HepG2 (cell line): ENCODE data around the gene PYGO2. TPM values are rescaled to one million over a fixed set of nuclear protein-coding genes. Genes with fewer than 3 reads are reported as not detected.

Experiments
- ATF4 ChIP-seq, 2 experiments: fragments of 450-650 bp in 1 of 2; sonication (generic) in 1 of 2; formaldehyde crosslinking; IDR thresholded peaks; 2 replicates each; pipeline versions ENCODE4 v1.5.0 to v1.8.0; 2020 to 2022; ENCODE audit warnings: mild to moderate bottlenecking in 1 of 2, missing genetic modification reagents in 1 of 2
- CAMTA2 ChIP-seq: sonication (generic); formaldehyde crosslinking; IDR thresholded peaks from 2 replicates; pipeline ENCODE4 v1.4.0; 2020; ENCODE audit warnings: mild to moderate bottlenecking, missing genetic modification reagents, borderline replicate concordance
- CBX2 ChIP-seq, 2 experiments: fragments of 200-600 bp in 1 of 2; sonication (generic); formaldehyde crosslinking in 1 of 2; IDR thresholded peaks; 2 replicates each; pipeline versions ENCODE4 v1.7.0 to v1.8.1; 2018 to 2022; ENCODE audit warnings: low read depth in 2 of 2, low read length in 1 of 2, mild to moderate bottlenecking in 1 of 2, missing genetic modification reagents in 1 of 2
- DMAP1 ChIP-seq: IDR thresholded peaks from 2 replicates; pipeline ENCODE4 v1.6.1; 2016
- ESRRA ChIP-seq: sonication (generic); formaldehyde crosslinking; IDR thresholded peaks from 2 replicates; pipeline ENCODE4 v1.5.1; 2020; ENCODE audit warnings: mild to moderate bottlenecking, low read depth, missing genetic modification reagents
- EZH2 ChIP-seq: conservative IDR thresholded peaks from 2 replicates; pipeline ENCODE4 v1.6.1; 2012; ENCODE audit warnings: mild to moderate bottlenecking, low read depth, low read length, moderate library complexity
- GFI1 ChIP-seq: sonication (generic); formaldehyde crosslinking; IDR thresholded peaks from 2 replicates; pipeline ENCODE4 v1.5.0; 2020; ENCODE audit warnings: missing genetic modification reagents, mild to moderate bottlenecking, borderline replicate concordance
- HMGXB4 ChIP-seq, 2 experiments: sonication (generic) in 1 of 2; formaldehyde crosslinking in 1 of 2; IDR thresholded peaks; 2 replicates each; pipeline versions ENCODE4 v1.4.0 to v1.6.1; 2018 to 2020; ENCODE audit warnings: missing genetic modification reagents in 2 of 2, borderline replicate concordance in 1 of 2, low read depth in 1 of 2, mild to moderate bottlenecking in 1 of 2, missing biosample characterization in 1 of 2
- KAT7 ChIP-seq: IDR thresholded peaks from 2 replicates; pipeline ENCODE4 v1.6.1; 2018; ENCODE audit warnings: borderline replicate concordance, missing compliant biosample characterization
- MBD4 ChIP-seq: IDR thresholded peaks from 2 replicates; pipeline ENCODE4 v1.6.1; 2012; ENCODE audit warnings: low read length, inconsistent platforms, borderline replicate concordance
- MXI1 ChIP-seq: IDR thresholded peaks from 3 replicates; pipeline ENCODE4 v1.6.1; 2012; ENCODE audit warnings: low read depth, low read length, inconsistent platforms, borderline replicate concordance
- NCOR1 ChIP-seq: fragments of 200-600 bp; sonication (generic); IDR thresholded peaks from 2 replicates; pipeline ENCODE4 v1.7.0; 2017; ENCODE audit warnings: antibody characterized with exemption, low read length, borderline replicate concordance
- PCBP1 ChIP-seq: fragments of 200-400 bp; formaldehyde crosslinking; IDR thresholded peaks from 2 replicates; pipeline ENCODE4 v1.6.1; 2017; ENCODE audit warnings: mild to moderate bottlenecking, low read depth, low read length, borderline replicate concordance
- POLR2G ChIP-seq: fragments of 200-400 bp; formaldehyde crosslinking; IDR thresholded peaks from 2 replicates; pipeline ENCODE4 v1.6.1; 2018; ENCODE audit warnings: mild to moderate bottlenecking, low read depth, low read length, moderate library complexity
- RFXANK ChIP-seq: IDR thresholded peaks from 2 replicates; pipeline ENCODE4 v1.6.1; 2016
- SKI ChIP-seq: fragments of 450-650 bp; IDR thresholded peaks from one replicate; pipeline ENCODE4 v1.6.1; 2018; ENCODE audit warnings: mild to moderate bottlenecking; ENCODE audit not compliant: partially characterized antibody
- SMAD3 ChIP-seq: sonication (generic); formaldehyde crosslinking; IDR thresholded peaks from 2 replicates; pipeline ENCODE4 v1.4.0; 2020; ENCODE audit warnings: missing genetic modification reagents
- SUZ12 ChIP-seq: fragments of 150-350 bp; IDR thresholded peaks from 2 replicates; pipeline ENCODE4 v1.6.1; 2014; ENCODE audit warnings: low read depth, low read length
- TCF12 ChIP-seq, 2 experiments: fragments of 450-650 bp in 1 of 2; sonication (generic) in 1 of 2; formaldehyde crosslinking in 1 of 2; IDR thresholded peaks; 2 replicates each; pipeline versions ENCODE4 v1.6.1 to v1.8.0; 2017 to 2022; ENCODE audit warnings: antibody characterized with exemption in 1 of 2, mild to moderate bottlenecking in 1 of 2, missing genetic modification reagents in 1 of 2, moderate library complexity in 1 of 2
- TP53 ChIP-seq: sonication (generic); formaldehyde crosslinking; conservative IDR thresholded peaks from 2 replicates; pipeline ENCODE4 v1.4.0; 2020; ENCODE audit warnings: missing genetic modification reagents
- ZFP37 ChIP-seq: sonication (generic); formaldehyde crosslinking; IDR thresholded peaks from 2 replicates; pipeline ENCODE4 v1.4.0; 2020; ENCODE audit warnings: missing genetic modification reagents, borderline replicate concordance
- ZNF224 ChIP-seq: sonication (generic); formaldehyde crosslinking; IDR thresholded peaks from 2 replicates; pipeline ENCODE4 v1.5.0; 2020; ENCODE audit warnings: mild to moderate bottlenecking, missing genetic modification reagents
- ZNF264 ChIP-seq: sonication (generic); formaldehyde crosslinking; IDR thresholded peaks from 2 replicates; pipeline ENCODE4 v1.4.0; 2020; ENCODE audit warnings: missing genetic modification reagents
- ZNF431 ChIP-seq: sonication (generic); formaldehyde crosslinking; IDR thresholded peaks from 2 replicates; pipeline ENCODE4 v1.9.0; 2022; ENCODE audit warnings: missing genetic modification reagents, low read depth, mild to moderate bottlenecking, borderline replicate concordance
- ZNF468 ChIP-seq: sonication (generic); formaldehyde crosslinking; IDR thresholded peaks from 2 replicates; pipeline ENCODE4 v1.8.0; 2022; ENCODE audit warnings: mild to moderate bottlenecking, moderate library complexity, missing genetic modification reagents
- ZNF563 ChIP-seq: sonication (generic); formaldehyde crosslinking; IDR thresholded peaks from 2 replicates; pipeline ENCODE4 v1.8.0; 2022; ENCODE audit warnings: mild to moderate bottlenecking, moderate library complexity, missing genetic modification reagents
- ZNF672 ChIP-seq: sonication (generic); formaldehyde crosslinking; IDR thresholded peaks from 2 replicates; pipeline ENCODE4 v1.8.1; 2022; ENCODE audit warnings: missing genetic modification reagents
- ZNF709 ChIP-seq: sonication (generic); formaldehyde crosslinking; IDR thresholded peaks from 2 replicates; pipeline ENCODE4 v1.5.0; 2020; ENCODE audit warnings: mild to moderate bottlenecking, missing genetic modification reagents
- ZNF775 ChIP-seq: sonication (generic); formaldehyde crosslinking; IDR thresholded peaks from 2 replicates; pipeline ENCODE4 v1.4.0; 2020; ENCODE audit warnings: missing genetic modification reagents, mild to moderate bottlenecking, moderate library complexity, borderline replicate concordance
- polyA plus RNA-seq, 8 experiments: library from polyadenylated mRNA; depleted of rRNA in 3 of 8; stranded (reverse) in 7 of 8; unstranded in 1 of 8; fragments of >200 nt; fragmentation: Illumina TruSeq in 4 of 8; extraction: Trizol in 4 of 8; gene quantifications; 2 replicates each; pipeline versions ENCODE4 v1.2.1 to v1.2.3, GENCODE V29; 2011 to 2016; ENCODE audit warnings: low read depth in 4 of 8, missing spikeins in 1 of 8, mixed read lengths in 1 of 8; ENCODE audit not compliant: insufficient read depth in 1 of 8
- total RNA-seq, 5 experiments: library from RNA; depleted of rRNA; stranded (reverse); fragments of >200 nt; fragmentation: Illumina TruSeq; extraction: Trizol; gene quantifications; 2 replicates each; pipeline ENCODE4 v1.2.3, GENCODE V29; 2016; ENCODE audit warnings: low read depth in 1 of 5

Gene PYGO2
- total and polyA plus RNA-seq, 2 of the 13 experiments (the other 11 are each of a cell fraction or from before 2014, with no cell fraction given), result 20.3 to 21.8 TPM

GRCh38 chr1:154973344-154974101, 11.9 kb upstream of the PYGO2 start (continued):
- no peak for TF ChIP-seq ZNF775 (CRISPR knock-in tag)
- no peak for TF ChIP-seq ZNF672
- TF ChIP-seq MBD4, result no peak
- no peak; a peak in 1 of 4 replicates for TF ChIP-seq ATF4 (CRISPR knock-in tag; IDR thresholded peaks at IDR 0.05)
- TF ChIP-seq POLR2G, result peak; percentile 85
- no peak for TF ChIP-seq ZFP37
- TF ChIP-seq RFXANK (CRISPR knock-in tag), result no peak
- peak; percentile 26 for TF ChIP-seq SKI
- no peak for TF ChIP-seq ZNF431 (CRISPR knock-in tag)
- TF ChIP-seq TCF12 (IDR thresholded peaks at IDR 0.05), result no peak
- no peak for TF ChIP-seq TCF12 (CRISPR knock-in tag; IDR thresholded peaks at IDR 0.05)
- no peak for TF ChIP-seq KAT7 (CRISPR knock-in tag)
- TF ChIP-seq TP53, result no peak
- no peak for TF ChIP-seq PCBP1
- 0 out of 2 replicates have a peak, but pooled peaks have one; percentile 34 for TF ChIP-seq DMAP1 (CRISPR knock-in tag)
- TF ChIP-seq ESRRA (CRISPR knock-in tag), result no peak
- TF ChIP-seq ZNF468 (CRISPR knock-in tag), result no peak
- TF ChIP-seq CAMTA2 (CRISPR knock-in tag), result no peak
- TF ChIP-seq ZNF709 (CRISPR knock-in tag), result 0 out of 2 replicates have a peak, but pooled peaks have one; percentile 40
- no peak for TF ChIP-seq SMAD3 (CRISPR knock-in tag)
- 0 out of 2 replicates have a peak, but pooled peaks have one; percentile 7 for TF ChIP-seq GFI1 (CRISPR knock-in tag)
- peak; percentile 59; the same call in 1 of the 2 replicates for TF ChIP-seq ZNF264 (CRISPR knock-in tag)
- TF ChIP-seq HMGXB4 (CRISPR knock-in tag; IDR thresholded peaks at IDR 0.05; ENCODE audit: borderline replicate concordance in 1 of 2, low read depth in 1 of 2), result no peak
- no peak for TF ChIP-seq ZNF224
- TF ChIP-seq ZNF563 (CRISPR knock-in tag), result peak; percentile 61
- no peak for TF ChIP-seq EZH2
- peak; percentile 43; the same call in 1 of the 2 replicates for TF ChIP-seq NCOR1
- no peak for TF ChIP-seq CBX2 (IDR thresholded peaks at IDR 0.05; ENCODE audit: low read depth, low read length)
- TF ChIP-seq CBX2 (CRISPR knock-in tag; IDR thresholded peaks at IDR 0.05; ENCODE audit: low read depth), result no peak
- no peak for TF ChIP-seq SUZ12
- peak; percentile 84; the same call in 1 of the 3 replicates for TF ChIP-seq MXI1
